DMS79 treated with DMSO at 0.1 percent for 48 hours (cell line): ENCODE data around the gene SLC16A12.

ENCODE experiments used
- DNase-seq: peaks from one replicate; lab custom pipeline; 2025; lab: John Stamatoyannopoulos, UW

SLC16A12 gene

GRCh38 chr10:89389254-89389653, 146.1 kb downstream of the SLC16A12 start:
- DNase-seq, result no peak

- DNase-seq, result no peak
These were observed 146.6 kb downstream of the SLC16A12 start for GRCh38 chr10:89388806-89389205.

- no peak for DNase-seq
These were observed 150.7 kb downstream of the SLC16A12 start for GRCh38 chr10:89384474-89385340.

- DNase-seq, result no peak
These were observed 152.6 kb downstream of the SLC16A12 start for GRCh38 chr10:89382757-89383156.
